Left forelimb (tissue), 1 donor: Measurements from ENCODE around the gene OR5AP2.
"Not testable (repeated sequence)": the region's sequence is repeated elsewhere in the genome, so short reads cannot be mapped to it uniquely, and the experiment has no call there.

Experiments used
- DNase-seq: peaks from one replicate; pipeline ENCODE4 v3.0.0-alpha.2; 2018; ENCODE audit warnings: low spot score

Gene OR5AP2

DNA sequence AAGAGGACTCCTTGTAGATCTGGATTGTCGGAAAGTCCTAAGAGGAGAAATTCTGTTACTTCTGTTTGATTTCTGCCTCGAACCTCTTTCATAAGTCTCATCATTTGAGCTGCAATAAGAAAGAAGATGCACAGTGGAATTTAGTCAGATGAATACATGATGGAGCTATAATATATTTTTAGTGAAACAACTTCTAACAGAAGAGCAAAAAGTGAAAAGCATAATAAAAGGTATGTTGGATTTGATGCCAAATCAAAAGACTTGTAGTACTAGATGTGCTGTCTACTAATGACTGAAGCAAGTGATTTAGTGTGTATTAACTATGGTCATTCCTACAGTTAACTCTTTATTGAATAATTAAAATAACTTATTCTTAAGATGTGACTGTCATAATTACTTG is at the start of gene OR5AP2:
Gene OR5AP2, minus strand, starts transcription at position 101 of the 400 bp plus-strand sequence. Its CDS starts 0 bp downstream, at position 101.
- no peak for DNase-seq

DNA sequence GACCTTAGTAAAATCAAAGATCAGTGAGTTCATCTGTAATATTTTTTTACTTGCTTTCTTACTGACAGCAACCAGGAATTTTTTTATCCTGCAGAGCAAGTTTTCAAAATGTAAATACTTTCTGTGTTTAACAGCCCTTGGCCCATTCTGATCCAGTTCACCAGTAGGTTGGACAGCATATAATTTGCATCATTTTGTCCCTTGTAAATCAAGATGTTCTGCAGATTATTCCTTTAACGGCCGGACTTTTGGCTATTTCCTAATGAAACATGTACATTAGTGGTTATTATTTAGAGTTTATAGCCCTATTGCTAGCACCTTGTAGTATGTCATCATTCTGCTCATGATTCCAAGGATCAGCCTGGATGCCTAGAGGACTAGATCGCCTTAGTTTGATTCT is 48.9 kb upstream of the OR5AP2 start:
- not testable (repeated sequence) for DNase-seq

DNA sequence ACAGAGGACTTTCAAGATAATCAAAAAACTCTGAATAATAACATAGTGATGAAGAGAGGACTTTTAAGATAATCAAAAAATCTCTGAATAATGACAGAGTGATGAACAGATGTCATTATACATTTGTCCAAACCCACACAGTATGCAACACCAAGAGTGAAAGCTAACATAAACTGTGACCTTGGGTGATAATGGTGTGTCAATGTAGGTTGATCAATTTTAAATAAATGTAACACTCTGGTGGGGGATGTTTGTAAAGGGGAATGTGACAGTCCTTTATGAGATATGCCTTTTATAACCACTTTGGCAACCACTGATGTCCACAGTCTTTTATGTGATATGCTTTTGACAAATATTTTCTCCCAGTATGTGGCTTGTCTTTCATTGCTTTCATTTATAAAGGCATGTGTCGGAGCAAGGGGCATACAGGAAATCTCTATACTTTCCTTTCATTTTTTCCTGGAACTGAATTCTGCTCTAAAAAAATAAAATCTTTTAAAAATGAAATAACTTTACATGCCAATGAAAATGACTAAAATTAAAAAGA is 46.4 kb upstream of the OR5AP2 start:
- DNase-seq: no peak

DNA sequence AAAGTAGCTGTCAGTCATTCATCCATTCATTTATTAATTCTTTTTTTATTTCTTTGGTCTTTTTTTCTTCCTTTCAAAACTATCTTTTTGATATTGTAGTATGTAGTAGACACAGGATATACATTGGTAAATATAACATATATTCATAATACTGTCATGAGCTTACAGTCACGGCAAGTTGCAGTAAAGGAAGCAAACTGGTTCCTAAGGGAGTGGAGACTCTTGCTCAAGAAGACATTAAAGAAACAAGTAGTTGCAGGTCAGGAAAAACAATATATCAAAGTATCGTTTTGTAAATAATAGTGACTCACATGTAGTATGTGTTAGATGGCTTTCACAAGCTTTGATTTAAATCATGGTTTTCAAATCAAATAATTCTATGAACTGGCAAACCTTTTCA is 28.7 kb upstream of the OR5AP2 start:
- no peak for DNase-seq

DNA sequence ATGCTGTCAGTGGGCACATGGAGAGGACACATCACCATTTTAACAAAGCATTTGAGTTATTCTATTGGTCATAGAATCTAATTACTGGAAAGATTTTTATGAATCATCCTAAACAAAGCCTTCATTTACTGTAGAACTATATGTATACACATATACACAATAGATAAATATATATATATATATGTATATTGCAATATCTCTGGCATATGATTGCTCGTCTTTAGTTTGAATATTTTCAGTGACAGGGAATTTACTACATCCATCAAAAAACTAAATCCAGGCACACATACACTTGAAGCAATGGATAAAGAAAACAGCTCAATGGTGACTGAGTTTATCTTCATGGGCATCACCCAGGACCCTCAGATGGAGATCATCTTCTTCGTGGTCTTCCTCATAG is 21.1 kb upstream of the OR5AP2 start, which contains the start of gene OR5AR1:
Gene OR5AR1, plus strand, starts transcription at position 301 of the 400 bp plus-strand sequence. Its CDS starts 0 bp downstream, at position 301.
- DNase-seq: no peak

DNA sequence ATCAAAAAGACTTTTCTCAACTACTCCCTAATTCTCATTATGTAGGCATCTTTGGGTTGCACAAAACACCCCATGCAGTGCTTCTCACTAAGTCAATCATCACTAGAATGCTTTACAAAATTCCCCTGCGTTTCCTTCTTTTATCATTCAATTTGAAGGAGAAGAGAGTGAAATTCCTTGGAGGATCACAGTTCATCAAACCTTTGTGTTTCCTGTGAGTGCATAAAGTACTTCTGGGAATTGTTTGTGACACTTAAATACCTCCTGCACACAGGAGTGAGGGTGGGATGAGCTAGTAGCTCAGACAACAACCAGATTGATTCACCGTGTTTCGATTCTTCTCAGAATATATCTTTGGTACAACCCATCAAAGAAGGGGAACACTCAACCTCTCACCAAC is 17.5 kb upstream of the OR5AP2 start:
- no peak for DNase-seq

DNA sequence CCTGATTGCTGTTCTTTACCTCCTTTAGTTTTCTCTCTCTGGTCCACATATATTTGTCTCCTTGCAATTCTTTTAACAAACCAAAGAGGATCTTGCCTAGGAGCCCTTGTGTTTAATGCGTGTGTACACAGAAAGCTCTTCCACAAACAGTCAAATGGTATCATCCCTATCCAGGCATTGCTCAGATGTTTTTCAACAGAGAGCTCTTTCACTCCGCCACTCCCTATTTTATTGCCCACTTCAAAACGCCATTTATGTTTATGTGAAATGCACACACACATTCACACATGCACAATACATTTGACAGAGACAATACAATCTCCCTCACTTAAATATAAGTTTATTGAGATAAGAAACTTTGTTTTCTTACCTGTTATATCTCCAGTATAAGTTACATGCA is 4.7 kb downstream of the OR5AP2 start:
- no peak for DNase-seq

DNA sequence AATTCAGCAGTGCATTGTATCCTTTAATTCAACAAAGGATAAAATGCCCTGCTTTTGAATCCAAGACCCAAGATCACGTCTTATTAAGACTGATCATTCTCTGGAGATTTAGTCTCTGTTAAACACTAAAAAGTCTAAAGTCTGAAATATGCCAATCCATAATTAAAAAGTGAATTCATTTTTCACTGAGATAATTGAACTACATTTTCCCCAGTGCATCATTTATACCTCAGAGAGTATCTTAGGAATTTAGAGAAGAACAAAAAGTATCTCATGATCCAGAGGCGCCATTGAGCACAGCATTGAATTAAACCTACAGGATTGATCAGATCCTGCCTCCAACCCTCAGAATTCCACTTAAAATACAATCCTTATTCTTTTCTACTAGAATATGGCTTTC is 5.4 kb downstream of the OR5AP2 start:
- DNase-seq: no peak

DNA sequence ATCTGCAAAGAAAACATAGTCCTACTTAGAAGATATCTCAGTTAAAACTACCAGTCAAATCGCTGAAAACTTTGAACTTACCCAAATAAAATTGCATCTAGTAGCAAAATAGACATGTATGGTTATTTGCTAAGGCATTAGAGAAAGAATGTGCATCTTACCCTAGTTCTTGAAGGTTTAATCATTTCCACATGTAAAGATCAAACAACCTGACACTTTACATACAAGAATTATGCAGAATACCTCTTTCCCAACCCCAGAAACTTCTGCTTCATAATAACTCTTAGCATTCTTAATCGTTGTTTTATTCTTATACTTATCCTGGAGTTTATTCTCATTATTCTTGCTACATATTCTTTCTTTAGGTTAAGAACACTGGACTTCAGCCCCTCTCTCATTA is 9.9 kb downstream of the OR5AP2 start:
- DNase-seq: no peak

DNA sequence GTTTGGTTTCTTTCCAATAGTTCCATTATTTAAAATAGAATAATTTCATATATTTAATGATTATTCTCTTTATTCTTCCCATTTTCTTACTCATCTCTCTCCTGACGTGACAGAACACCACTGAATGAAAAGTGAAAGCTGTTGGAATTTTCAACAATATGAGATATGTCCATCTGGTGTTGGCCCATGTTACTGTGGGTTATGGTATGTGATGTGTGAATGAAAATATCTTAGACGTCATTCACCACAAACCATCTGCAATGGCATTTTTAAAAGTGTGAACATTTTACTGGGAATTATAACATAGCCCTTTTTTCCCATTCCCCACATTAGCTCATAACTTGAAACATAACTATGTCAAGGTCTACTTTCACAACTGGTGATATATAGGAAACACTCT is 16.3 kb downstream of the OR5AP2 start:
- no peak for DNase-seq

DNA sequence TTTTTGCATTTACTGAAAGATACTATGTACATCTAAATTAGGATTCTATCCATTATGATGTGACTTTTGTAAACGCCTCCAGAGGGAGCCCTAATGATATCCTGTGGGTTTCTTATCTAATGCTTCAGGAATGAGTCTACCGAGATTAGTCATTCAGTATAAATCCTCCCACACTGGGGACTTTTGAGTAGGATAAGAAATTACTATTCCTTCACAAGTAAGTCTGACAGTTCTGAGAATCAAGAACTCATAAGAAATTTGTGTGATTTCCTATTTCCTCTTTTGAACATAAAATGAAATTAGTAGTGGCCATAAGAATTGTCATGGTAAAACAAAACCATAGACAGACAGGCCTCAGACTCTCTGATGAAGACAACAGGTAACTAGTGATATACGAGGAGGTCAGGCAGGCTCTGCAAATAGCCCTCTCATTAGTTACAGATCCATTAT is 17.6 kb downstream of the OR5AP2 start:
- no peak for DNase-seq

DNA sequence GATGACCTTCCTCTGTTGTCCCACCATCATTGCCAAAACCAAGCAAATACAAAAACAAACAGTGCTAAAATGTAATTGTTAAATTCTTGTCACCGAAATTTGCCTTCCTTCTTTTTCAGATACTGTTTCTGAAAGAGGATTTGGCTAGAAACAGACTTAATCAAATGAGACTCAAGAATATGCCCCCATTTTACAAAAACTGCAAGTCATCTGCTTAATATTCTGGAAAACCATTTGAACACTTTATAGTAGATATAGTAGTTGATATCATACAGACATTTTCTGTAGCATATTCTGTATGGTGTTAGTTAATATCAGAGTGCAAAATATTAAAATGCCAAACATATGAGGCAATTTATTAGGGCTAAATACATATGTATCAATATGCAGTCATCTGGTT is 31.1 kb downstream of the OR5AP2 start:
- no peak for DNase-seq

DNA sequence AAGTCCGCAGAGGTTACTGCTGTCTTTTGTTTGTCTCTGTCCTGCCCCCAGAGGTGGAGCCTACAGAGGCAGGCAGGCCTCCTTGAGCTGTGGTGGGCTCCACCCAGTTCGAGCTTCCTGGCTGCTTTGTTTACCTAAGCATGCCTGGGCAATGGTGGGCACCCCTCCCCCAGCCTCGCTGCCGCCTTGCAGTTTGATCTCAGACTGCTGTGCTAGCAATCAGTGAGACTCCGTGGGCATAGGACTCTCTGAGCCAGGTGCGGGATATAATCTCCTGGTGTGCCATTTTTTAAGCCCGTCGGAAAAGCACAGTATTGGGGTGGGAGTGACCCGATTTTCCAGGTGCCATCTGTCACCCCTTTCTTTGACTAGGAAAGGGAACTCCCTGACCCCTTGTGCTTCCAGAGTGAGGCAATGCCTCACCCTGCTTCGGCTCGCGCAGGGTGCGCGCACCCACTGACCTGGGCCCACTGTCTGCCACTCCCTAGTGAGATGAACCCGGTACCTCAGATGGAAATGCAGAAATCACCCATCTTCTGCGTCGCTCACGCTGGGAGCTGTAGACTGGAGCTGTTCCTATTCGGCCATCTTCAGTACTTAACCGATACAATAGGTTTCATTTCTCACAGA is 50.0 kb downstream of the OR5AP2 start:
- DNase-seq: not testable (repeated sequence)
